SIG-M5 (cell line): Measurements from ENCODE around the gene AGBL4.
"Not testable (repeated sequence)": the region's sequence is repeated elsewhere in the genome, so short reads cannot be mapped to it uniquely, and the experiment has no call there.

Source experiments
- DNase-seq: peaks from one replicate; lab custom pipeline; 2025; lab: John Stamatoyannopoulos, UW

Gene AGBL4

GRCh38 chr1:50023292-50024159 is at the start of gene AGBL4:
Gene AGBL4, minus strand, starts transcription at chr1:50023954.
- no peak for DNase-seq

GRCh38 chr1:50066806-50067205 is 43.1 kb upstream of the AGBL4 start:
- no peak for DNase-seq

GRCh38 chr1:50060279-50060678 is 36.5 kb upstream of the AGBL4 start:
- no peak for DNase-seq

- no peak for DNase-seq
Measured at GRCh38 chr1:50048791-50049190, 25.0 kb upstream of the AGBL4 start.

GRCh38 chr1:50047916-50048694 is 24.4 kb upstream of the AGBL4 start:
- no peak for DNase-seq

GRCh38 chr1:50038237-50038809 is 14.6 kb upstream of the AGBL4 start:
- DNase-seq: no peak

GRCh38 chr1:50027794-50028193 is 4.0 kb upstream of the AGBL4 start:
- no peak for DNase-seq

- DNase-seq: no peak
Measured at GRCh38 chr1:49995734-49996133, 28.0 kb downstream of the AGBL4 start.

GRCh38 chr1:49971088-49971487 is 52.7 kb downstream of the AGBL4 start:
- DNase-seq: no peak

- DNase-seq: no peak
Measured at GRCh38 chr1:49951385-49951784, 72.4 kb downstream of the AGBL4 start.

- not testable (repeated sequence) for DNase-seq
Measured at GRCh38 chr1:49915301-49915700, 108.5 kb downstream of the AGBL4 start.

- no peak for DNase-seq
Measured at GRCh38 chr1:49906365-49906764, 117.4 kb downstream of the AGBL4 start.

- no peak for DNase-seq
Measured at GRCh38 chr1:49864581-49864980, 159.2 kb downstream of the AGBL4 start.

- DNase-seq: no peak
Measured at GRCh38 chr1:49854741-49855140, 169.0 kb downstream of the AGBL4 start.

GRCh38 chr1:49842596-49842995 is 181.2 kb downstream of the AGBL4 start:
- DNase-seq: no peak

GRCh38 chr1:49841767-49842166 is 182.0 kb downstream of the AGBL4 start:
- no peak for DNase-seq

- no peak for DNase-seq
Measured at GRCh38 chr1:49824261-49824660, 199.5 kb downstream of the AGBL4 start.

- no peak for DNase-seq
Measured at GRCh38 chr1:49817681-49818080, 206.1 kb downstream of the AGBL4 start.

- DNase-seq: not testable (repeated sequence)
Measured at GRCh38 chr1:49787013-49787412, 236.7 kb downstream of the AGBL4 start.

- no peak for DNase-seq
Measured at GRCh38 chr1:49765034-49765433, 258.7 kb downstream of the AGBL4 start.

GRCh38 chr1:49738118-49738517 is 285.6 kb downstream of the AGBL4 start:
- not testable (repeated sequence) for DNase-seq

GRCh38 chr1:49728377-49728776 is 295.4 kb downstream of the AGBL4 start:
- no peak for DNase-seq

- no peak for DNase-seq
Measured at GRCh38 chr1:49723662-49724061, 300.1 kb downstream of the AGBL4 start.
